Coronary artery (tissue), 2 donors: Measurements from ENCODE around the gene CRAT.

ENCODE experiments used
- DNase-seq: peaks from one replicate; pipeline ENCODE4 v3.0.0-alpha.2; 2017; ENCODE audit warnings: low spot score
- H3K27ac ChIP-seq, 2 donors: fragments of 200-600 bp; sonication (generic); one replicate each; pipeline ENCODE4 v1.5.1; 2016 to 2019
- H3K4me3 ChIP-seq: fragments of 200-600 bp; sonication (generic); 2 replicates; pipeline ENCODE4 v1.5.1; 2016; ENCODE audit warnings: mild to moderate bottlenecking, moderate library complexity
- TF ChIP-seq, protein P1 (sequence below): fragments of 200-600 bp; sonication (generic); IDR thresholded peaks from one replicate; pipeline ENCODE4 v1.5.1; 2019; ENCODE audit warnings: antibody characterized with exemption

The CRAT gene

DNA sequence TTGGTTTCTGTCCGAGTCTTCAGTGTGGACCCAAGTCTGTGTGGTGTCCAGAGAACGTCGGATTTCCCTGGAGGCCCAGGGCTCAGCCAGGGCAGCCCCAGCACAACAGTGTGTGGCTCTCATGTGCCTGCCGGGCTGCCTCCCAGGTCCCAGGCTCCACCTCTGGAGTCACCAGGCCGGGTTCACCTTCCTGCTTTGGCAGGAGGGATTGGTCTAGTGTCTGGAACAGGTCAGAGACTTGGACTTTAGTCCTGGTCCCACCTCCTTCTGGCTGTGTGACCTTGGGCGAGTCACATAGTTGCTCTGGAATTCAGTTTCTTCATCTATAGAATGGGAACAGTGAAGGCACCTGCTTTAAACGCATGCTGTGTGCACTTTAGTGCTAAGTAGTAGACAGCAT is 26.5 kb downstream of the CRAT start:
- TF ChIP-seq, protein P1, sequence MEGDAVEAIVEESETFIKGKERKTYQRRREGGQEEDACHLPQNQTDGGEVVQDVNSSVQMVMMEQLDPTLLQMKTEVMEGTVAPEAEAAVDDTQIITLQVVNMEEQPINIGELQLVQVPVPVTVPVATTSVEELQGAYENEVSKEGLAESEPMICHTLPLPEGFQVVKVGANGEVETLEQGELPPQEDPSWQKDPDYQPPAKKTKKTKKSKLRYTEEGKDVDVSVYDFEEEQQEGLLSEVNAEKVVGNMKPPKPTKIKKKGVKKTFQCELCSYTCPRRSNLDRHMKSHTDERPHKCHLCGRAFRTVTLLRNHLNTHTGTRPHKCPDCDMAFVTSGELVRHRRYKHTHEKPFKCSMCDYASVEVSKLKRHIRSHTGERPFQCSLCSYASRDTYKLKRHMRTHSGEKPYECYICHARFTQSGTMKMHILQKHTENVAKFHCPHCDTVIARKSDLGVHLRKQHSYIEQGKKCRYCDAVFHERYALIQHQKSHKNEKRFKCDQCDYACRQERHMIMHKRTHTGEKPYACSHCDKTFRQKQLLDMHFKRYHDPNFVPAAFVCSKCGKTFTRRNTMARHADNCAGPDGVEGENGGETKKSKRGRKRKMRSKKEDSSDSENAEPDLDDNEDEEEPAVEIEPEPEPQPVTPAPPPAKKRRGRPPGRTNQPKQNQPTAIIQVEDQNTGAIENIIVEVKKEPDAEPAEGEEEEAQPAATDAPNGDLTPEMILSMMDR = no peak
- Histone ChIP-seq H3K4me3 (no peak overlapping the region), H3K27ac (no peak overlapping the region)
- no peak for DNase-seq

DNA sequence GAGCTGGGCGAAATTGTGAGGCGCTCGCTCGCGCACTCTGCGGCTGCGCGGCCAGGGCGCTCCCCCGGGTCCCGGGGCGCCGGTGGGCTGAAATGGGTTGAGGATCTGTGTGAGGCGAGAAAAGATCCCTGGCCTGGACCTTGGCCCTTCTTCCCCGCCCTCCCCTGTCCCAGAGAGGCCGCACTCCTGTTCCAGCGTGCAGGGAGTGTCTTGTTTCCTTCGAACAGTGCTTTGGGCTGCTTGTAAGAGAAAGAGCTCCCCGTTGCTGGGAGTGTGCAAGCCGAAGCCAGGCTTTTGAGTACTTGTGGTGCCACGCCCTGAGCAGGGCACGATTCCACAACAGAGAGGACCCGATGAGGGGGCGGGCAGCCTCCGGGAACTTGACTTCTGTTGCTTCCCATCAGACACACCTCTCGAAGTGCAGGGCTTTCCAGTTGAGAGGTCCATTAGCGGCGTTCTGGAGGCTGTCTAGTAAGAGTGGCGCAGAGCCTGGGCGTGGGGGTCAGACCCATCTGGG is 29.1 kb downstream of the CRAT start:
- no peak for DNase-seq
- Histone ChIP-seq H3K4me3 (peak overlapping the region; percentile 81), H3K27ac (peak overlapping the region; percentile 60 to 79)
- TF ChIP-seq, protein P1 = no peak

DNA sequence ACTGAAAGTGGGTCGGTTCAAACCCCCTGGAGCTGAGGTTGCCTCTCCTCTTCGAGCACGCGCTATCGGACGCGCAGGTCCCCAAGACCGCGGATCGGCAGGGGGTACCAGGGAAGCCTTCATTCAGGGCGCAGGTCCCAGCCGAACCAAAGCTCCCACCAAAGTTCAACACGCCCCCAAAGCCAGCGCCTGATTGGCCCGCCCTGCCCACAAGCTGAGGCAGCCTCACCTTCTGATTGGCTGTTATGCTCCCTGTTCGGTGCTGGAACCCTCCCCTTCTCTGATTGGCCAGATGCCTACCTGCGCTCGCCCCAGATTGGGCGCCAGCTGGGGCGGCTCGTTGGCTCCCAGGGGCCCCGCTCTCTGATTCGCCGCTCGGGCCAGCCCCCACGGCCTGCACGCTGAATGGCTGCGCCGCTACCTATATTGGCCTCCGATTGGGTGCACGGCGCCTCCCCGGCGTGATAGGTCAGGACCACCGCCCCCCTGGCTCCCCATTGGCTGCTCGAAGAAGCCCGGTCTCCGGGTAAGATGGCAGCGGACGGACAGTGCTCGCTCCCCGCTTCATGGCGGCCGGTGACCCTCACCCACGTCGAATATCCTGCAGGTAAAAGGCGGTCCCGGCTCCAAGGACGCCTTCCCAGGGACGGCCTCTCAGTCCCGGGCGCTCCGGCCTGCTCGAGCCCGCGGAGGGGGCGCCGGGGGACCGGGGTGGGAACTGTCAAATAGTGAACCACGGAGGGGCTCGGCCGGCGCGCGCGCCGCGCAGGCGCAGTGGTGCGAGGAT is 29.8 kb downstream of the CRAT start, which contains the start of gene DOLPP1:
TSS of gene DOLPP1 (plus strand) at position 511 of the 787 bp plus-strand sequence. CDS start at position 532, 21 bp downstream.
- Histone ChIP-seq H3K27ac (peak within 1 kb of the TSS; percentile 60 to 79), H3K4me3 (peak within 1 kb of the TSS; percentile 81)
- TF ChIP-seq, protein P1 = no peak
- peak; percentile 99 for DNase-seq

GRCh38 chr9:129080298-129080600 is 30.3 kb downstream of the CRAT start:
- H3K4me3 ChIP-seq = peak overlapping the region; percentile 81
- DNase-seq = no peak
- peak overlapping the region in 1 of 2 donors; percentile 58 for H3K27ac ChIP-seq
- TF ChIP-seq, protein P1 = no peak

DNA sequence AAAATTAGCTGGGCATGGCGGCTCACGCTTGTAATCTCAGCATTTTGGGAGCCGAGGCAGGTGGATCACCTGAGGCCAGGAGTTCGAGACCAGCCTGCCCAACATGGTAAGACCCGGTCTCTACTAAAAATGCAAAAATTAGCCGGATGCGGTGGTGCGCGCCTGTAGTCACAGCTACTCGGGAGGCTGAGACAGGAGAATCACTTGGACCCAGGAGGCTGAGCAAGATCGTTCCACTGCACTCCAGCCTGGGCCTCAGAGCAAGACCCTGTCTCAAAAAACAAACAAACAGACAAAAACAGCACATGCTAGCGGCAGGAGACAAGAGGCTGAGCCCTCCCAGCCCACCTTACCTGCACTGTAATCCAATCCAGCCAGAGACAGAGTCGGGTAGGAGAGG is 30.8 kb downstream of the CRAT start:
- no peak overlapping the region for H3K27ac ChIP-seq
- peak overlapping the region; percentile 81 for H3K4me3 ChIP-seq
- TF ChIP-seq, protein P1 = no peak
- DNase-seq = no peak

DNA sequence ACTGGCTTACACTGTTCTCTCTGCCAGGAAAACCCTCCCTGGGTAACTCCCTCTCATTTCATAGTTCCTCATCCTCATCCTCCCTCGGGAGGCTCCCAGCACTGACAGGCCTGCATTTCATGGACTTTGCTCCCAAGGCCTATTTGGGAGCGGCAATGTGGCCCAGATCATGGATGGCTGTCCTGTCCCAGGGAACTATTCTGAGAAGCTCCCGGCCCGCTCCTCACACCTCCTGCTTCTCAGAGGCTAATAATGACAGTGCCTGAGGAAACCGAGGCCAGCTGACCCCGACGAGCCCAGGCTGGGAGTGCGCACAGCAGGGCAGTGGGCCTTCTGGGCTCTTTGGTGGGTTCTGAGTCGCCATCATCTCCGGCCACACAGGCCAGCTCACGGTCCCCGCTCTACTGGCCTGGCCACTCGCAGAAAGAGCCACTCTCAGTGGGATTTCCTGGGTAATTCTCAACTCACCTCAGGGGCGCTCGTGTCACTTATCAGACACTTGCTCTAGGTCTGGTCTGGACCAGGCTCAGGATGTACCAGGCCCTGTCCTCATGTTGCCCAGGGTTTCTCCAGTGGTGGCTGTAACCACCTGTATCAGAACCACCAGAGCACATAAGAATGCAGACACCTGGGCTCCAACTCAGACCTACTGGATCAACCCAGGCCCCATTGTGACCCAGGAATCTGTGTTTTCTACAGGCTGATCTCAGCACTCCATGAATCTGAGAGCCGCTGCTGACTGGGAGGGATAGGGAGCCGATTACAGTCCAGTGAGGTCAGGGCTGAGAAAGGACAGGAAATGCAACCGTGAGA is 31.7 kb downstream of the CRAT start:
- no peak for DNase-seq
- TF ChIP-seq, protein P1 = no peak
- Histone ChIP-seq H3K27ac (no peak overlapping the region), H3K4me3 (no peak overlapping the region)
